Mesendoderm (in vitro differentiated cells): ENCODE measurements around the gene OR2B2.
A peak's percentile ranks its signal among the peaks of the same experiment; 100 is the strongest.
"Not testable (repeated sequence)": the region's sequence is repeated elsewhere in the genome, so short reads cannot be mapped to it uniquely, and the experiment has no call there.

Source experiments
- DNase-seq: peaks from one replicate; pipeline ENCODE4 v3.0.0; 2013
- H2AK5ac ChIP-seq: 2 replicates; pipeline ENCODE4 v1.6.1; 2013; ENCODE audit warnings: low read length, inconsistent platforms
- H2BK120ac ChIP-seq: 2 replicates; pipeline ENCODE4 v1.6.1; 2013; ENCODE audit warnings: low read depth, mild to moderate bottlenecking, low read length, moderate library complexity, mixed read lengths
- H2BK15ac ChIP-seq: replicated peaks from 2 replicates; pipeline ENCODE4 v1.6.1; 2013; ENCODE audit warnings: low read depth, mild to moderate bottlenecking, moderate library complexity
- H2BK5ac ChIP-seq: 2 replicates; pipeline ENCODE4 v1.6.1; 2013; ENCODE audit warnings: low read length, inconsistent platforms
- H3K18ac ChIP-seq: 2 replicates; pipeline ENCODE4 v1.6.1; 2013; ENCODE audit warnings: mild to moderate bottlenecking, low read length, mixed read lengths
- H3K23ac ChIP-seq: one replicate; pipeline ENCODE4 v1.6.1; 2013; ENCODE audit warnings: low read length
- H3K27ac ChIP-seq: 2 replicates; pipeline ENCODE4 v1.5.1; 2013; ENCODE audit warnings: low read depth, mild to moderate bottlenecking, inconsistent platforms, low read length, moderate library complexity
- H3K27me3 ChIP-seq: 2 replicates; pipeline ENCODE4 v1.6.1; 2013; ENCODE audit warnings: low read length, control low read depth, mild to moderate bottlenecking, inconsistent platforms; ENCODE audit not compliant: insufficient read depth, poor library complexity
- H3K36me3 ChIP-seq: 2 replicates; pipeline ENCODE4 v1.6.1; 2013; ENCODE audit warnings: low read length, inconsistent platforms; ENCODE audit not compliant: control insufficient read depth, insufficient read depth
- H3K4ac ChIP-seq: one replicate; pipeline ENCODE4 v1.6.1; 2013; ENCODE audit warnings: low read depth, mild to moderate bottlenecking, low read length, moderate library complexity
- H3K4me1 ChIP-seq: 2 replicates; pipeline ENCODE4 v1.6.1; 2013; ENCODE audit warnings: low read depth, low read length, inconsistent platforms; ENCODE audit not compliant: control insufficient read depth
- H3K4me2 ChIP-seq: 2 replicates; pipeline ENCODE4 v1.6.1; 2013; ENCODE audit warnings: low read length
- H3K4me3 ChIP-seq: 2 replicates; pipeline ENCODE4 v1.5.1; 2013; ENCODE audit warnings: mild to moderate bottlenecking, low read length
- H3K56ac ChIP-seq: one replicate; pipeline ENCODE4 v1.6.1; 2013; ENCODE audit warnings: low read length
- H3K79me1 ChIP-seq: 2 replicates; pipeline ENCODE4 v1.6.1; 2013; ENCODE audit warnings: low read length, inconsistent platforms
- H3K79me2 ChIP-seq: 2 replicates; pipeline ENCODE4 v1.6.1; 2013; ENCODE audit warnings: mild to moderate bottlenecking, low read length; ENCODE audit not compliant: control insufficient read depth, insufficient read depth
- H3K9ac ChIP-seq: 2 replicates; pipeline ENCODE4 v1.6.1; 2013; ENCODE audit warnings: low read length, inconsistent platforms
- H4K5ac ChIP-seq: one replicate; pipeline ENCODE4 v1.6.1; 2013; ENCODE audit warnings: low read length
- H4K8ac ChIP-seq: one replicate; pipeline ENCODE4 v1.6.1; 2013; ENCODE audit warnings: low read depth, mild to moderate bottlenecking, control low read depth, low read length, moderate library complexity
- WGBS: extraction: QIAGEN DNeasy Blood & Tissue Kit; methylation state at CpG from one replicate; pipeline ENCODE4 v1.1.7; 2013; ENCODE audit warnings: low lambda C conversion rate, missing lambda C conversion rate; ENCODE audit not compliant: insufficient coverage; ENCODE audit errors: extremely low coverage; 5-methylcytosine and 5-hydroxymethylcytosine counted together

Gene OR2B2

GRCh38 chr6:27908017-27908416 lies 4.2 kb downstream of the OR2B2 start:
- Histone ChIP-seq H3K18ac (no peak overlapping the region), H3K4me2 (no peak overlapping the region), H3K23ac (no peak overlapping the region), H3K79me2 (no peaks in the 10 kb centered on the region), H3K9ac (no peak overlapping the region), H3K4me1 (no peaks in the 10 kb centered on the region), H4K8ac (no peak overlapping the region), H2AK5ac (no peak overlapping the region), H4K5ac (no peak overlapping the region), H3K4ac (no peak overlapping the region), H2BK15ac (no peak overlapping the region), H3K56ac (no peak overlapping the region), H3K27ac (no peak overlapping the region), H2BK120ac (no peak overlapping the region), H3K36me3 (no peaks in the 10 kb centered on the region), H3K27me3 (no peaks in the 10 kb centered on the region), H3K79me1 (no peaks in the 10 kb centered on the region), H3K4me3 (no peak overlapping the region), H2BK5ac (no peak overlapping the region)
- no peak for DNase-seq
- WGBS: no CpG with 5 or more reads among the region's 1 CpG

GRCh38 chr6:27902335-27903314 lies 9.6 kb downstream of the OR2B2 start:
- no peaks in the 10 kb centered on the region for H3K79me2 ChIP-seq
- no peak overlapping the region for H2AK5ac ChIP-seq
- peak overlapping the region; percentile 51 for H2BK120ac ChIP-seq
- H3K9ac ChIP-seq: peak overlapping the region; percentile 68
- no peaks in the 10 kb centered on the region for H3K27me3 ChIP-seq
- no peak overlapping the region for H3K27ac ChIP-seq
- H4K5ac ChIP-seq: no peak overlapping the region
- peak overlapping the region; percentile 51 for H3K18ac ChIP-seq
- H3K56ac ChIP-seq: peak overlapping the region; percentile 83
- no peaks in the 10 kb centered on the region for H3K4me1 ChIP-seq
- no peaks in the 10 kb centered on the region for H3K79me1 ChIP-seq
- no peak overlapping the region for H4K8ac ChIP-seq
- no peak overlapping the region for H3K23ac ChIP-seq
- no peak overlapping the region for H3K4ac ChIP-seq
- no peak overlapping the region for H2BK15ac ChIP-seq
- H3K36me3 ChIP-seq: no peaks in the 10 kb centered on the region
- no peak overlapping the region for H2BK5ac ChIP-seq
- H3K4me3 ChIP-seq: peak overlapping the region; percentile 77
- H3K4me2 ChIP-seq: peak overlapping the region; percentile 92
- no CpG with 5 or more reads among the region's 38 CpGs for WGBS
- DNase-seq: peak; percentile 84

GRCh38 chr6:27901801-27902200 lies 10.4 kb downstream of the OR2B2 start:
- H3K4me3 ChIP-seq: no peak overlapping the region
- no peak overlapping the region for H4K8ac ChIP-seq
- no peak overlapping the region for H3K4ac ChIP-seq
- no peak overlapping the region for H2BK5ac ChIP-seq
- WGBS: no CpG with 5 or more reads among the region's 8 CpGs
- H3K27ac ChIP-seq: no peak overlapping the region
- H3K79me2 ChIP-seq: no peaks in the 10 kb centered on the region
- DNase-seq: no peak
- no peaks in the 10 kb centered on the region for H3K79me1 ChIP-seq
- H2BK120ac ChIP-seq: no peak overlapping the region
- H2AK5ac ChIP-seq: no peak overlapping the region
- no peaks in the 10 kb centered on the region for H3K27me3 ChIP-seq
- H2BK15ac ChIP-seq: no peak overlapping the region
- no peak overlapping the region for H3K4me2 ChIP-seq
- H3K36me3 ChIP-seq: no peaks in the 10 kb centered on the region
- H3K18ac ChIP-seq: no peak overlapping the region
- H4K5ac ChIP-seq: no peak overlapping the region
- H3K4me1 ChIP-seq: no peaks in the 10 kb centered on the region
- H3K9ac ChIP-seq: no peak overlapping the region
- H3K23ac ChIP-seq: no peak overlapping the region
- H3K56ac ChIP-seq: no peak overlapping the region

GRCh38 chr6:27900197-27900596 lies 12.0 kb downstream of the OR2B2 start:
- not testable (repeated sequence) for H3K23ac ChIP-seq, H2BK120ac ChIP-seq, H3K4me3 ChIP-seq, H3K27ac ChIP-seq, H3K79me1 ChIP-seq, H3K79me2 ChIP-seq, H3K56ac ChIP-seq, DNase-seq, H3K27me3 ChIP-seq, H3K4me2 ChIP-seq, H3K36me3 ChIP-seq, H3K4me1 ChIP-seq, H3K4ac ChIP-seq, H4K5ac ChIP-seq, H3K18ac ChIP-seq, H2BK5ac ChIP-seq, H2AK5ac ChIP-seq, H2BK15ac ChIP-seq, H3K9ac ChIP-seq, H4K8ac ChIP-seq
- no CpG with 5 or more reads among the region's 7 CpGs for WGBS

- no peak overlapping the region for H2BK120ac ChIP-seq
- no peak for DNase-seq
- H3K79me2 ChIP-seq: peaks cover 5% of the 10 kb centered on the region
- H3K4me1 ChIP-seq: no peaks in the 10 kb centered on the region
- H4K5ac ChIP-seq: no peak overlapping the region
- no peak overlapping the region for H3K4ac ChIP-seq
- no peaks in the 10 kb centered on the region for H3K79me1 ChIP-seq
- no peak overlapping the region for H3K23ac ChIP-seq
- no peak overlapping the region for H2BK5ac ChIP-seq
- H3K4me3 ChIP-seq: no peak overlapping the region
- no peak overlapping the region for H3K27ac ChIP-seq
- H3K9ac ChIP-seq: no peak overlapping the region
- no peak overlapping the region for H2AK5ac ChIP-seq
- H2BK15ac ChIP-seq: no peak overlapping the region
- H3K56ac ChIP-seq: no peak overlapping the region
- H3K27me3 ChIP-seq: no peaks in the 10 kb centered on the region
- H3K18ac ChIP-seq: no peak overlapping the region
- H3K36me3 ChIP-seq: no peaks in the 10 kb centered on the region
- H3K4me2 ChIP-seq: no peak overlapping the region
- no peak overlapping the region for H4K8ac ChIP-seq
Observed at GRCh38 chr6:27899543-27899942, 12.7 kb downstream of the OR2B2 start.
